ENCODE measurements around the gene COTL1.

The COTL1 gene

DNA sequence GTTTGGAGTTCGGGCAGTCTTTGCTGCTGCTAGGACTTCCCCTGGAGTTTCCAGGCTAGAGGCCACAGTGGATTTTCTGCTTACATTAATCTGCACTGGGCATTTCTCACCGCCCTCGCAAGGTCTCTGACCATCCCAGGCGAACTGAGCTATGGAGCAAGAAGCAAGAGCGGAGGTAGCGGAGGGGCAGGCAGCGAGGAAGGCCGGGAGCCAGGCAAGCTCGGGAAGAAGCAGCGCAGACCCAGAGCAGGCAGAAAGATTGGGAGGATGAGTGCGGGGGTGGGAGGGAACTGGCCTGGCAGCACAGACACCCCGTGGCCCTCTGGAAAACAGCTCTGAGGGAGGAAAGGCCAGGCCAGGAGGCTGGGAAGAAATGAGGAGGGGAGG lies 3.8 kb downstream of the COTL1 start:
- no peak for DNase-seq (ENCODE audit: low read depth)

DNA sequence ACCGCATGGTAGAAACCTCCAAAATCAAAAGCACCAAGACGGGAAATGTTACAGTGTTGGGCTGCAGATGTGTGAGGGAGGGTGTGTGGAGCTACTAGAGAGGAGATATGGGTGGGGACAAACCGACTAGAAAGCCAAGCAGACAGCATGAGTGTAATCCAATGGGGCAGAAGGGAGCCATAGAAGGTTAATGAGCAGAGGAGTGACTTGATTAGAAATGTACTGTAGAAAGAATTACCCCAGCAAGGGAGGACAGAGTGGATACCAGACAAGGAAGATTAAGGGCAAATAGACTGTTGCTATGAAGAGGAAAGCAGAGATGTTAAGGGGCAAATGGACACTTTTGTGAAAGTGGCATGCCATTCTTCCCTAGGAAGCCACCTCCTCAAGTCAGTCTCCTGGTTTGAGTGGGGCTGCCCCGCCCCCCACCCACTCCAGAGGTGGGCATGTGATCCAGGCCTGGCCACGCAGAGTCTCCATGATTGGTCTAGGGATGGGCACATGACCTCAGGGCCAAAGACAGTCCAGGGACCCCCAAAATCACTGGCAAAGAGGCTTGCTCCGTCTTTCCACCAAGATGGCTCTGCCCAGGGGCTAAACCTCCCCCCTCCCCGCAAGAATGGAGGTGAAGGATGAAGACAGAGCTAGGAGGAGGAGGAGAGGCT lies 4.3 kb downstream of the COTL1 start:
- DNase-seq (ENCODE audit: low read depth), result no peak

DNA sequence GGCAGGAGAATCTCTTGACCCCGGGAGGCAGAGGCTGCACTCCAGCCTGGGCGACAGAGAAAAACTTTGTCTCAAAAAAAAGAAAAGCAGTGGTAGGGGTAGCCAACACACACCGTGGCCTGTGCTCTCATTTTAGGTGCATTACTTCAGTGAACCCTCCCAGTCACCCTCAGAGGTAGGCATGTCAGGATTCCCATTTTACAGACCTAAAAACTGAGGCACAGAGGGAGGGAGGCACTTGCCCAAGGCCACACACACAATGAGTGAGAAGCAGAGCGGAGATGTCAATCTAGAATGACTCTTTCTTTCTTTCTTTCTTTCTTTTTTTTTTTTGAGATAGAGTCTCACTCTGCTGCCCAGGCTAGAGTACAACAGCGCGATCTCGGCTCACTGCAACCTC lies 5.2 kb downstream of the COTL1 start:
- DNase-seq (ENCODE audit: low read depth), result no peak

DNA sequence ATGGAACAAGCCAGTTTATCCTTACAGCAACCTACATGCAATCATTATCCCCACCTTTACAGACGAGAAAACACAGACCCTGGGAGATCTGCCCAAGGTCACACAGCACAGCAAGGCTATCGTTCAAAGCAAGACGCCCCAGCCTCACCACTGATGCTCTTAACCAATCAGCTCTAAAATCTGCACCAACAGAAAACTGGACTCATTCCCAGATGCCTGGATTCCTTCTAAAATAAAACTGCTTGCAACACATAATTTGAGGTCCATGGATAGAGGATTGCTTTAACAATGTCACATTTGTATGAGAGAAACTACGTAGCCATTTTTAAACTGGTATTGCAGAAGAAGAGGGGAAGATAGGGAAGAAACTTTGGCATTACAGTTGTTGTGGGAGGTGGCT lies 6.8 kb downstream of the COTL1 start:
- no peak for DNase-seq (ENCODE audit: low read depth)

DNA sequence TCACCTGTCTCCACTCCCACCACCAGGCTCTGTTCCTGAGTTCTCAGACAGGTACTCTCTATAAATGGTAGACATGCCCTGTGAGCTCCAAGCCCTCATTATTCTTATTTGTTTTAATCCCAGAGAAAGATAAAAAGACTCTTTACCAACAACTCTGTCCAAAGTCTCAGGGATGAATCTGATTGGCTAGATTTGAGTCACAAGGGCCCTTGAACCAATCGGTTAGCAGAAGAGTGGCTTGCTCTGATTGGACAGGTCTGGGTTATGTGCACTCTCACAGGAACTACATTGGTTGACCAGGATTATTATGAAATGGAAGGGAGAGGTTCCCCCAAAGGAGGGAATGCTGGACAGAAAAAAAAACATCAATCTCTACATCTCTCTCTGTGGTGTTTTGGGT lies 7.5 kb downstream of the COTL1 start:
- no peak for DNase-seq (ENCODE audit: low read depth)

DNA sequence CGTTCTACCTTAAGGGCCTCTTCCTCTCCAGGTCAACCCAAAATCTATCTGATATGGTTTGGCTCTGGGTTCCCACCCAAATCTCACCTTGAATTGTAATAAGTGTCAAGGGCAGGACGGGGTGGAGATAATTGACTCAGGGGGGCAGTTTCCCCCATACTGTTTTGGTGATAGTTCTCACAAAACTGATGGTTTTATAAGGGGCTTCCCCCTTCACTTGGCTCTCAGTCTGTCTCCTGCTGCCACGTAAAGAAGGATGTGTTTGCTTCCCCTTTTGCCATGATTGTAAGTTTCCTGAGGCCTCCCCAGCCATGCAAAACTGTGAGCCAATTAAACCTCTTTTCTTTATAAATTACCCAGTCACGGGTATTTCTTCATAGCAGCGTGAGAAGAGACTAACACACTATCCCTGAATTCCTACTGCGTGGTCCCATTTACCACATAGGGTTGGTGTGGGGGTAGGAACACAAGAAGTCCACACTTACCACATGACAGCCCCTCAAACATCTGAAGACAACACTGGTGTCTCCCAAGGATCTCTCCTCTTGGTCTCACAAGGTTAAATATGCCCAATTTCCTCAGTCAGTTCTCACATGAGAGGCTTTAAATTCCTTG lies 8.2 kb downstream of the COTL1 start:
- DNase-seq (ENCODE audit: low read depth), result no peak

DNA sequence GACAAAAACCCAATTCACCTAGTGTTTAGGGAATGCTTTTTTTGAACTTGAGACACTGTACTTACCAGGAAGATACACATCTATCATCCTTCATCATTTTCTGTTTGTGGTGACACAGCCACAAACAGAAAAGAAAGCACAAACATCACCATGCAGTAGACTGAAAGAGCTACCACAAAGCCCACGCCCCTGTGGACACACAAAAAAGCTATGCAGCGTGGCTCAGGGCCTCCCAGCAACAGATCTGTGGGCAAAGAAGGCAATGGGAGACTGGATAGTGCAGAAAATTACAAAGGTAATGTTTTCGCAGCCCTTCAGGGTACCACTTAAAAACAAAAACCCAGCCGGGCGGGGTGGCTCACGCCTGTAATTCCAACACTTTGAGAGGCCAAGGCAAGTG lies 9.6 kb downstream of the COTL1 start:
- DNase-seq (ENCODE audit: low read depth), result no peak

DNA sequence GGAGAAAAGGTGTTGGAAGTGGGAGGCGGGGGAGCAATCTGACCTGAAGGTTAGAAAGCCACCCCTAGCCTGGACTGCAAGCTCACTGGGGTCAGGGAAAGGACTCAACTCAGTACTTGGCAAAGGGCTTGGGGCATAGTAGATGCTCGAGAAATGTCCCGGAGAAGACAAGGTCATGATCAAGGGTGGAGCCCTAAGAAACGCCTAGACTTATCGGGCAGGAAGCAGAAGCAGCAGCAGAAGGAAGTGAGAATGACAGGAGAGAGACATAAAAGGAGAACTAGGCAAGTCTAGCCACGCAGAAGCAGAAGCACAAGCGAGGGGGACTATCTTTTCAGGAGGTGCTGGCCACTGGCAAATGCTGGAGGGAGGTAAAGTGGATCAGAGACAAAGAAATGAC lies 10.2 kb downstream of the COTL1 start:
- no peak for DNase-seq (ENCODE audit: low read depth)

DNA sequence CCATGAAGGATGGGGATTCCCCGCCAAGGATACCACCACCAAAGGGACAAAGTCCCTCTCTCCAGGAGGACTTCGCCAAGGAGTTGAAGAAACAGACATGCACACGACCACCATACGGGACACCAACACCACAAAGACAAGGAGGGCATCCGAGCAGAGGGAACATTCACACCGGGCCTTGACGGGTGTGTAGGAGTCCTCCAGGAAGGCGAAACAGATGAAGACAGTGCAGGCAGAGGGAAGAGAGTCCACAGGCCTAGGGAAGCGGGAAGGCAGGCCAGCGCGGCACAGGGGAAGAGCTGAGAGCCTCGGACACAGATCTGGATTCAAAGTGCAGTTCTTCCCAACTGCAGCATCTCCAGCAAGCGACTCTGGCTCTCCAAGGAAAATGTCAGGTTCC lies 10.8 kb downstream of the COTL1 start:
- no peak for DNase-seq (ENCODE audit: low read depth)

DNA sequence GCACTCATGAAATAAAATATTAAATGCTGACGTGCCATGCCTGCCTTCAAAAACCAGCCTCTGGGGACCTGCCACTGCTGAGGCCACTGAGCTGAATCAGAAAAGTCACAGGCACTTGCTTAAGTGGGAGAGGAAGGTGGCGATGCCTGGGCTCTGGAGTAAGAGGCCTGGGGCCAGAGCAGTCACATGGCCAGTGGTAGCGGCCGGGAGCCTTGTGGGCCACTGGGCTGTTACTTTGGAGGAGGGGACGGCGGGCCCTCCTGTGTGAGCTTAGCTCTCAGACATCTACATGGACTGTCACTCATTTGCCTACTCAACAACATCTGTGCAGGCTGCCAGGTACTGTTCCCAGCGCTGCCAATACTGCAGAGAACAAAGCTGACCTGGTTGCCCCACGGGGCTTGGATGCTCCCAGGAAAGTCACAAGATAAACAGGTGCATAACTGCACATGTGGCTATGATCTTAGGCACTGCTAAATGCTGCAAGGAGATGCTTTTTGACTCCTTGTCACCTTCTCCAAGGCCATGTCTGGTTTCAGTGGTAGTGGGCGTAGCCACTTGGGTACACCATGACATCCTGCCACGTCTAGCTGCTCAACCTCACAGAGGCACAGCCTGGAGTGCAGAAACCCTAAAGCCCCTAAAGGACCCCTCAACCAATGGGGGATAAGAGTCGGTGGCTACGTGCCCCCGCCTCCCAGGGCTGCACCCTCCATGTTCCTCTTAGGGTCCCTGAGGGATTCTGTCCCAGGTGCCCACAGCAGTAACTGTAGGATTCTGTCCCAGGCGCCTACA lies 11.6 kb downstream of the COTL1 start:
- DNase-seq (ENCODE audit: low read depth), result no peak

DNA sequence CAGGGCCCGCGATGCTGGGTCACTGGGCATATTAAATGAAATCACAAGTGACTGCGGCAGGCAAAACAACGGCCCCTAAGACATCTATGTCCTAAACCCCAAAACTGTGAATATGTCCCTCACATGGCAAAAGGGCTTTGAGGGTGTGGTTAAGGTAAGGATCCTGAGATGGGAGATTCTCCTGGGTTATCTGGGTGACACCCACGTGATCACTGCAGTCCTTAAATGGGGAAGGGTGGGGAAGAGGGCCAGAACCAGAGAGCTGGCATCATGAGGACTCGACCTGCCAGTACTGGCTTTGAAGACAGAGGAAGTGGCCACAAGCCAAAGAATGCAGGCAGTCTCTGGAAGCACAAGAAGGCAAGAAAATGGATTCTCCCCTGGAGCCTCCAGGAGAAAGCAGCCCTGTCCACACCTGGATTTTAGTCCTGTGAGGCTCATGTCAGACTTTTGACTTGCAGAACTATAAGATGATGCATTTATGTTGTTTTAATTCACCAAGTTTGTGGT lies 12.5 kb downstream of the COTL1 start:
- no peak for DNase-seq (ENCODE audit: low read depth)

DNA sequence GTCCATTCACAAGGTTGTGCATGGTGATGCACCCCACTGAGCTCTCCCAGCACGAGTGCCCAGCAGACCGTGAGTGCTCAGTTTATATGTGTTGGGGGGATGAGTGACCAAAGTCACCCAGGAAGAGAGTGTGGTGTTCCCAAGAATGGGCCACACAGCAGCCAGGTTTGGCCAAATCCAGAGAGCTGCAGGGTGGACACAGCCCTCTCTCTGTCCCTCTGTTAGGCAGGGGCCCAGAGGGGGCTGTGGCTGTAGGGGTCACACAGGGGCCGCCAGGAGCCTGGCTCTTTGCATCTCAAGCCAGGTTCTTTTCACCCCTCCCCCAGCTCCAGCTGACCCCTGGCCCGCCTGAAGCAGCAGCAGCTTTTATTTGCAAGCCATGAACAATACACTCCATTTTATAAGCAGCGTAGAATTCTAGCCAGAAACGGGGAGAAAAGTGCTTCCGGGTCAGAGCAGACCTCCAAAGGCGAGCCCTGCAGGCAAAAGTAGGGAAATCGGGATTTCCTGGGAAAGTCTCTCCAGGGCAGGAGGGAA lies 13.3 kb downstream of the COTL1 start:
- no peak for DNase-seq (ENCODE audit: low read depth)

DNA sequence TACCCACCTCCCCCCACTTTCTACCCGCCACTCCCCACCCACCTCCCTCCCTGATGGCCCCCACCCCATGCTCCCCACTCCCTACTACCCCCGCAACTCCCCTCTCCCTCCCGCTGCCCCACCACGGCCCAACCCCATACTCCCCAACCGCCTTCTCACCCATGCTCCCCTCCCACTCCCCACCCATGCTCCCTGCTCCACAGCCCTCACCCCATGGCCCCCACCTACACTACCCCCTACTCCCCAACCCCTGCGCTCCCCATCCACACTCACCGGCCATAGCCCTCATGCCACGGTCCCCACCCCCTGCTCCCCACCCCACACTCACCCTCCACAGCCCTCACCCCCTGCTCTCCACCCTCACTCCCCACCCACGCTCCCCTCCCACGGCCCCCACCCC lies 13.9 kb downstream of the COTL1 start:
- DNase-seq (ENCODE audit: low read depth), result no peak

DNA sequence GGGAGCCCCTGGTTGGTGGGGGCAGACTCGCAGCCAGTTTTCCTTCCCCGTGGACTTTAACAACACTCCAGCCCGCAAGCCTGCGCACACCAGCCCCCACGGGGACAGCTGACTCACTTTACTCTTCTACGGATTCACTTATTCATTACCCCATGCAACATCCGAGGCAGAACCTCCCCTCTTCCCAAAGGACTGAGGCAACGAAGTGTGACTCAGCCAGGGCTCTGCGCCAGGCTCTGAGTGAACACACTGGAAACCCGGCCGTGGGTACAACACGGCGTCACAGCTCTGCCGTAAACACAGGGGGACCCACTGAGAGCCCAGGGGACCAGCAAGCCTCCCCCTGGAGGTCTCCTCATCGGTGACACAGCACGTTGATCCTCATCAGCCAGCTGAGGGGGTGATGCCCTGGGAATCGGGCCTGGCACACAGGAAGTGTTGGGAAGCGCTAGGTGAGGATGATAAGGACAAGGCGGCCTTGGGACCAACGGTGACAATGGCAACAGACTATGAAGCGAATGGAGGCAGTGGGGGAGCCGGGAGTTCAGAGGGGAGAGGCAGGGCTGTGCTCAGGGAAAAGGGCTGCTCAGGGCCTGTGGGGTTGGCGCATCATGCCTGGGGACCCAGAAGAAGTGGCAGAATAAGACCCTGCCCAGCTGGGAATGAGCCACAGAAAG lies 14.6 kb downstream of the COTL1 start:
- no peak for DNase-seq (ENCODE audit: low read depth)

DNA sequence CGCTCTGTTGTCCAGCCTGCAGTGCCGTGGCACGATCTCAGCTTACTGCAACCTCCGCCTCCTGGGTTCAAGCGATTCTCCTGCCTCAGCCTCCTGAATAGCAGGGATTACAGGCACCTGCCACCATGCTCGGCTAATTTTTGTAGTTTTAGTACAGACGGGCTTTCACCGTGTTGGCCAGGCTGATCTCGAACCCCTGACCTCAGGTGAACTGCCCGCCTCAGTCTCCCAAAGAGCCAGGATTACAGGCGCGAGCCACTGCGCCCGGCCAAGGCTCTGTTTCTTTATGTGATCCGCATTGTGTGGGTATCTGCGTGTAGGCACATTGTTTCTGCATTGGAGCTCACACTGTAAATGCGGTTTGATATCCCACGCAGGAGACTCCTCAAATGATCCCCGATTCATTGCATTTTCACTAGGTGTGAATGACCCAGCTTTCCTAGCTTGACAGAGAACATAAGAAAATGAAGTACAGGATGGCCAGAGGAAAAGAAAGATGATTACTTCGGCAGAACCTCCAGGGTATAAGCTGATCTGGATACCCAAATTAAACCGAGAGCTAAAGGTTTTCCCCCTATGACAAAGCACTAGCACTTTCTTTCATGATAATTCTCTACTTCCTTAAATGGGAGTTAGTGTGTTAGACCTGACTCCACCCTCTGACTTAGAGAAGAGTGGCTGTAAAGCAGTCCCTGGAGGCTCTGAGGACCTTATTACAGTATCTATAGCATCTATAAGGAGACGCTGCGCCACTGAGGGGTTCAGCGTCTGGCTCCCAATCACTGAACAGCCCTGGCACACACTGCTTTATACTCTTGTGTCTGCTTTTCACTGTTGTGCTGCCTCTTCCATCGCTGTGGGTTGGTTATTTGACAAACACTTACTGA lies 17.3 kb downstream of the COTL1 start:
- DNase-seq (ENCODE audit: low read depth), result no peak

DNA sequence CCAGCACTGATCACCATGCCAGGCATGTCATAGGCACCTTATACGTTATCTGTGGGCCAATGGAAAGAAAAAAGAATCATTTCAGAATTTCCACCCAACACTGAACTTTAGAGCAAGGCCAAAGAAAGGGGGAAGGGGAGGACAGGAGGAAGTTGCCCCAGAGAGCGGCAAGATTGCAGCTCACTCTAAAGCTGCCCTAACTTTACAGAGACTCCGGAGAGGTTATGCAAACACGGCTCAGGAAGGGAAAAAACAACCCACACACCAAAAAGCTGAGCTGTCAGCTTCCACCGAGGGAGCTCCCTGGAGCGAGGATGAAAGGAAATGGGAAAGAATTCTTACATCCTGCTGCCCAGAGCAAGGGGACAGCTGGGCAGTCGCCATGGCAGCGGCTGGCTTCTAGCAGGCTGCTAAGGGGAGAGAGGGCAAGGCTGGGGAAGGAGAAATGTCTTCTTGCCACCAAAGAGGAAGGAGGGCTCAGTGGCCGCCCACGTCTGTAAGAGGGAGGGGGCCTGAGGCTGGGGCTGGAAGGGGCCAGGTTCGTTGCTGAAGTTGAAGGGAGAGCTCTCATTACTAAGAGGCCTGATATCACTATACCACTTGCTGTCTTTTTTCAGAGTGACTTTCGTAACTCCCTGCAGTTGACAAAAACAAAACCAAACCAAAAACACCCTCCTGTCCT lies 18.2 kb downstream of the COTL1 start:
- no peak for DNase-seq (ENCODE audit: low read depth)

DNA sequence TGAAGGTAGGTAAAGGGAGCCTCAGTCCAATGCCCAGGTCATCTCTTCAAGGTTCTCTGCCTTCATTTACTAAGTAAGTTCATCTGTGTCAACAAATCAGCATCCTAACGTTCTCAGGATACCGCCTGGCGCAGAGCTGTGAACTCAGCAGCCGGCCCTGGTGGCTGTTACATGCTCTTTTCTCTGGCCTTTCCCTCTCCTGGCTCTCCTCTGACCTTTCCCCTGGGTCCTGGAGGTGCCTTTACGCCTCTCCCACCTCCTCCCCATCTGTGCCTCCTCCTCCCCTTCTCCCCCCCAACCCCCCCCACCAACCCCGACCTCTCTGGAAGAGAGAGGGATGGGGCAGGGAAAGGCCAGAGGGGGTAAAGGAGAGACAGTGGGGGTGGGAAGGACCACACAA lies 19.5 kb downstream of the COTL1 start:
- DNase-seq (ENCODE audit: low read depth), result no peak

DNA sequence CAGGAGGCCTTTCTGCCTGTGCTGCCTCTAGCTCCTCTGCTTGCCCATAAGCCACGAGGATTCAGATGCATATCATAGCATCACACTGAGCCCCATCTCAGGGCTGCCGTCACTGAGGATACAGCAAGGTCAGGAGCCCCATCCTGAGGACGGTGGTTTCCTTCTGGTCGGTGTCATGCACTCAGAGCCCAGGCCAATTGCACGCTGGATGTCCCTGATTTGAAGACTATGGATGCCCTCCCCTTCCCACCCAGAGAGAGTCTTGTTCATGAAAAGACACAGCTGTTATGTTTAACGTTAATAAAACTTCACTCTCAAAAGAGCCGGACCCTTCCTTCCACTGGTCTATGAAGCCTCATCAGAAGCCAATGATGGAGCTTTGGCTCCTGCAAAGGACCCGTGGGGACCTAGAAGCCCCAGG lies 19.9 kb downstream of the COTL1 start:
- DNase-seq (ENCODE audit: low read depth), result no peak

DNA sequence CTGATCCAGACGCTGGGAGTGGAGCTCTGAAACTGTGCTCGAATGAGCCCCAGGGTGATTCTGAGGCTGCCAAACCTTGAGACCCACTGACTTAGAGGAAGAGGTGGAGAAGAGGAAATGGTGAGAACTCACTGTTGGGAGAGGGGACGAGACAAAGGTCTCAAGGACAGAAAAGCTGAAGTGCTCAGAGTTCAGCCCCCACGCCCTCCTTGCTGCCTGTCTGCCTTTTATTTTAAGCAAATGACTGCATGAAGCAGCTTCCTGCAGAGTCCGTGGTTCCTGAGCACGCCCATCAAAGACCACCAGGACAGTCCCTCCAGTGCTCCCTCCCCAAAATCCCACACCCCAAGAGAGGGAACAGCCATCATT lies 20.4 kb downstream of the COTL1 start:
- no peak for DNase-seq (ENCODE audit: low read depth)

DNA sequence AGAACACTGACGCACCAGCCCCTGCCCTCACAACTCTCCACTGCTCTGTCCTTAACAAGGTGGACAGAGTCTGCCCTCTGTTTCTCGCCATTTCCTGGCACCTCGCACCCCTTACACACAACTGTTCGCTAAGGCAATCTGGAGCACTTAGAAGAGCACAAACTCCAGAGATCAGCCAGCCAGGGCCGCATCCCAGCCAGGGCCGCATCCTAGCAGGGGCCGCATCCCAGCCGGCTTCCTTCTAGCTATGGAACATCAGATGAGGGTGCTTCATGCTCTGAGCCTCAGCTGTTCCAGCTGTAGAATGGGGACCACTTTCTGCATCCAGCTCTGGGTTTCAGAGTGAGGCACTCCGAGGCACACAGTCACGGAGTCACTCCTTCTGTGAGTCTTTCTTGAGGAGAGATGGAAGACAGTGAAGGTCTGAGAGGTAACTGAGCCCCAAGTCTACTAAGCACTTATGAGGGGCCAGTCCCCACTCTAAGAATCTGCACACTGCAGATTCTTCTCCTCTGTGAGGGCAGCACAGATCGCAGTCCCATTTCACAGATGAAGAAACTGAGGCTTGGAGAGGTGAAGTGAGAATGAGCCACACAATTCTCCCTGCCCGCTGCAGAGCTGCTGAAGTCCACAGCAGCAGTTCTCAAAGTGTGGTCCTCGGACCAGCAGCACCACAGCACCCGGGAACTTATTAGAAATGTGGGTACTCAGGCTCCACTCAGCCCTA lies 20.9 kb downstream of the COTL1 start:
- no peak for DNase-seq (ENCODE audit: low read depth)

Measured in stimulated activated CD8-positive, alpha-beta memory T cell treated with anti-CD3 and anti-CD28 coated beads, Interleukin-12 subunit alpha, Interleukin-12 subunit beta, amount 100 ng/mL, for 1 hour (primary cell).